CD4-positive, alpha-beta T cell treated with Interleukin-12 subunit alpha and Interleukin-12 subunit beta, for 1 hour (primary cell): ENCODE data around the gene THSD8.
"Not testable (repeated sequence)": the region's sequence is repeated elsewhere in the genome, so short reads cannot be mapped to it uniquely, and the experiment has no call there.

ENCODE experiments used
- DNase-seq: peaks from one replicate; pipeline ENCODE4 v3.0.0-alpha.2; 2020

The THSD8 gene

DNA sequence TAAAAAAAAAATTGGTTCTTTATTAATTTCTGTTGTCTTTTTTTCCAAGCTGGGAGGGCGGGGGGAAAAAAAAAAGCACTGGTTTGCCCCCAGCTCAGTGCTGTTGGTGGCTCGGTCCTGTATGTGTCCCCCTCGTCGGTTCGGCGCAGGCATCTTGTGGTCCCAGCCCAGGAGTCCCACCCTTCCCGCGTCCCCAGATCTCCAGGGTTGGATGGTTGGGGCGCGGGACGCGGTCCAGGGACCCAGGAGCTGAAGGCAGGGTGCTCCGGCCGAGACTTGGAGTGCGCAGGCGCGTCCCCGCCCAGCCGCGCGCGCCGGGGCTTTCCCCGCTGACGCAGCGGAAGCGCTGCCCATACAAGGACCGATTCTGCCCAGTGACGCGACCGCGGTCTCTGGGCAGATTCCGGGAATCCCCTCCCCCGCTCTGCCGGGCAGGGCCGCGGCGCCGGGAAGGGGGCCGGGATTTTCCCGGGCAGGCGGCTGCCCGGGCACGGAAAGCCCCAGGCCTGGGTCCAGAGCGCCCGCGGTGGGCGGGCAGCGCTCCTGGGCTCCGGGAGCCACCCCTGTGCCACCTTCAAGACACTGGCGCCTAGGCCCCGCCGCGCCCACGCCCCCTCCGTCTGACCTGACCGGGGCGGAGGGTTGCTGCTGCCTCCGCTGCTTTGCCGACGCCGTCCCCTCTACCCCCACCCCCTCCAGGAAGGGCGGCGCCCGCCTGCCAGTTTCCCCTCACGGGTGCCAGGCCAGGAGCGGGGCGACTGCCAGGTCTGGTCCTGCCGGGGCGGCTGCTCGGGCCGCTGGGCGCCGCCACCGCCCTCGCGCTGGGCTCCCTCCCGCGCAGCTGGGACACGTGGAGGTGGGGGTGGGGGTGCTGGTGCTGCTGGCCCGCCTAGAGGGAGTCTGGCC, 8.3 kb upstream of the THSD8 start:
- peak; percentile 97 for DNase-seq

DNA sequence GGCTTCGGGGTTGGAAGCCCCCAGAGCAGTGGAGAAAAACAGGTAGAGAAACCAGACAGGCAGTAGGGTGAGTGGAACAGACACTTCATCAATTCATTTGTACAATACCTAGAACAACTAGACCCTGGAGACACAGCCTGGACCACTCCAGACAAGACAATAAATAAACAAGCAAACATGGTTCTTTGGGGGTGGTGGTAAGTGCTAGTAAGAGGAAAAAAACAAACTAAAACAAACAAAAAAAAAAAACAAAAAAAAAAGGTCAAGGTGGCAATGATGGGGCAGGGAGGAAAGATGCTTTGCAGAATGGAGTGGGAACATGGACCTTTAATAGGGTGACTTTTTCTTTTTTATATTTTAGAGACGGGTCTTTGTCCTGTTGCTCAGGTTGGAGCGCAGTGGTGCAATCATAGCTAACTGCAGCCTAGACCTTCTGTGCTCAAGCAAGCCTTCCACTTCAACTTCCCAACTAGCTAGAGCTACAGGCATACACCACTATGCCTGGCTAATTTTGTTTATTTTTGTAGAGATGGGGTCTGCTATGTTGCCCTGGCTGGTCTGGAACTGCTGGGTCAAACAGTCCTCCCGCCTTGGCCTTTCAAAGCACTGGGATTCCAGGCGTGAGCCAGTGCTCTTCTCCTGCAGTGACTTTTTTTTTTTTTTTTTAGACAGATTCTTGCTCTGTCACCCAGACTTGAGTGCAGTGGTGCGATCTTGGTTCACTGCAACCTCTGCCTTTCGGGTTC, 7.5 kb upstream of the THSD8 start:
- no peak for DNase-seq

DNA sequence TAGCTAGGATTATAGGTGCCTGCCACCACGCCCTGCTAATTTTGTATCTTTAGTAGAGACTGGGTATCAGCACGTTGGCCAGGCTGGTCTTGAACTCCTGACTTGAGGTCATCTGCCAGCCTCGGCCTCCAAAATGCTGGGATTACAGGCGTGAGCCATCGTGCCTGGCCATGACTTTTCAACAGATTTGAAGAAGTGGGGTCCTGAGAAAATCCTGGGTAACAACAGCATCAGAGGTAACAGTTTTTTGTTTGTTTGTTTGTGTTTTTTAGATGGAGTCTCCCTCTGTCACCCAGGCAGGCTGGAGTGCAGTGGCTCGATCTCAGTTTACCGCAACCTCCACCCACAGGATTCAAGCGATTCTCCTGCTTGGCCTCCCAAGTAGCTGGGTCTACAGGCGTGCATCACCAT, 6.9 kb upstream of the THSD8 start:
- no peak for DNase-seq

DNA sequence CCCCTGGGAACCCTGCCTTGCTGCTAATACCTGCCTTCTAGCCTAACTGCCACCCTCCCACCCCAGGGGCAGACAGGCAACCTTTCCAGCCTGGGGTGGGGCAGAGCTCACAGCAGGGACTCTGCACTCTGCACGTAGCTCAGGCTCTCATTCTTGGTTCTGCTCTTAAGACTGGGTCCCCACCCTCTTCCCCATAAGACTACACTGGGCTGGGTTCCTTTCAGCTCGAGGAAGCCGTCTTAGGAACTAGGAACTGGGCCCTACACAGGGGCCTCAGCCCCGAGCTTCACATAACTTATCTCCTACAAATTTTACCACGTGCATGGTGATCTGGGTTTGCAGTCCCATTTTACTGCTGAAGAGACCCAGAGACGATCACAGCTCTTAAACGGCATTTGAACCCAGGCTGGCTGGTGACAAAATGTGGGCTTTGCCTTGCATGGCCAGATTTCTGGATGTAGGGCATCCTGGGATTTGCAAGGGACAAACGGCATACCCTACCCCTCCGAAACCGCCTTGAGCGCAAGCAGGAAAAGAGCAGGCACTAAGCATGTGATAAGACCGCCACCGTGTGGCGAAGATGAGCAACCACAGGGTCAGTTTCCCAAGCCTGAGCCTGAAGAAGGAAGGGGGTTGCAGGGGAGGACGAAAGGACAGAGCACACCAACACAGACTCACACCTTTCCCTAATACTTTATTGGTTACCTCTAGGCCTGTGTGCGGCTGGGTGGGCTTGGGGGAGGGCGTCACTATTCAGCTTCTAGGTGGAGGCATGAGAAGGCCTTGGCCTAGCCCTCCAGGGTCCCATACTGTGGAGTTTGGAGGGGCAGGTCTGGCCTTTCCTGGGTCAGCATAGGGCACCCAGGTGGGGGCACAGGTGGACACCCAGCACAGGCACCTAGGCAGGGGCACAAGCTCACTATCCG, 5.5 kb upstream of the THSD8 start:
- DNase-seq: peak; percentile 82

DNA sequence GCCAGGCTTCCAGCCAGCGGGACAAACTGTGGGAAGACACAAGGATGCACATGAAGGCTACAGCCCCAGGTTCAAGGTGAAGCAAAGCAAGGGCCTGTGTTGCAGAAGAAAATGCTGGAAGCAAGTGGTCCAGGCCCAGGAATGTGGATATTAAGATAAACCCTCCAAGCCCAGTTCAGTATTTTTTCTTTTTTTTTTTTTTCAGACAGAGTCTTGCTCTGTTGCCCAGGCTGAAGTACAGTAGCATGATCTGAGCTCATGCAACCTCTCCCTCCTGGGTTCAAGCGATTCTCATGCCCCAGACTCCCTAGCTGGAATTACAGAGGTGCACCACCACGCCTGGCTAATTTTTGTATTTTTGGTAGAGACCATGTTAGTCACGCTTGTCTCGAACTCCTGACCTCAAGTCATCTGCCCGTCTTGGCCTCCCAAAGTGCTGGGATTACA, 4.7 kb upstream of the THSD8 start:
- DNase-seq: no peak

DNA sequence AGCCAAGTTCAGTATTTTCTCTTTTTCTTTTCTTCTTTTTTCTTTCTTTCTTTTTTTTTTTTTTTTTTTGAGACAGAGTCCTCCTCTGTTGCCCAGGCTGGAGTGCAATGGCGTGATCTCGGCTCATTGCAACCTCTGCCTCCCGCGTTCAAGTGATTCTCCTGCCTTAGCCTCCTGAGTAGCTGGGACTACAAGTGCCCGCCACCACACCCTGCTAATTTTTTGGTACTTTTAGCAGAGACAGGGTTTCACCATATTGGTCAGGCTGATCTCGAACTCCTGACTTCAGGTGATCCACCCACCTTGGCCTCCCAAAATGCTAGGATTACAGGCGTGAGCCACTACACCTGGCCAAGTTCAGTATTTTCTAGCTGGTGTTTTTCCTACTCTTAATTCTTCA, 4.3 kb upstream of the THSD8 start:
- DNase-seq: not testable (repeated sequence)

DNA sequence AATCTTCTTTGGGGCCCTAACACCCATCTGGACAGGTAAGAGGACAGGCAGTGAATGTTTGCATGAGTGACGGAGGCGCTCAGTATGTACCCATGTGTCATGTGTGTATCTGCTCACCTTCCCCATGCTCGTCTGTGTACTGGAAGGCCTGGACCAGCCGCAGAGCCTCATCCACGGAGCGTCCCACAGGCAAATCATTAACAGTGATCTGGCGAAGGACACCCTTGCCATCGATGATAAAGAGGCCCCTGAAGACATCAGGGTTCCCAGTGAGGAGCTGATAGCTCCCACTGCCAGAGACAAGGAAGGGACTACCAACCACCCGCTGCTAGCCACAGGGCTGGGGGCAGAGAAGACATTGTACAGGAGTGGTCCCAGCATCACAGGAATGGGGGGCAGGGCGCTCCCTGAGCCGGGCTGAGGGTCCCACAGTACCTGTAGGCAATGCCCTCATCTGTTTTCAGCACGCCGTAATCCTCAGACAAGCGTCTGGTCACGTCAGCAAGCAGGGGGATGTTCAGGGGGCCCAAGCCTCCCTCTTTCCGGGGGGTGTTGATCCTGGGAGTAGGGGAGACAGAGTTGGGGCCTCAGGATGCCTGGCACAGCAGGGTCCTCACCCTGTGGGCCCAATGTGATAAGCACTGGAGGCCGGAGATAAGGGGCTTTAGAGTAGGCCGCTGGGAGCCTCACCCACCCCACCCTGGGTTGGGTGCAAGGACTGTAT, 2.0 kb upstream of the THSD8 start:
- no peak for DNase-seq

DNA sequence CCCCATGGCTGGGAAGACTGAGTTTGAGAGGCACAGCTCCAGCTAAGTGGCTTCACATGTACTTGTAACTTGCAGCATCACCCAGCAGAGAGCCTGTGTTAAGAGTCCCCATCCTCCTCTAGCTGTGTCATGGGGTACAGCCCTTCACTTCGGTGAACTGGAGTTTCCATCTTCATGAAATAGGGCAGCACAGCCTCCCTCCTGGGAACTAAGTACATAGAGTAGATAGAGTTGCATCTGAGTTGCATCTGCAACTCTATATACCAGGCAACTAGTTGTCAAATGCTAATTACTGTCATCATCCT, 1.5 kb upstream of the THSD8 start:
- no peak for DNase-seq

DNA sequence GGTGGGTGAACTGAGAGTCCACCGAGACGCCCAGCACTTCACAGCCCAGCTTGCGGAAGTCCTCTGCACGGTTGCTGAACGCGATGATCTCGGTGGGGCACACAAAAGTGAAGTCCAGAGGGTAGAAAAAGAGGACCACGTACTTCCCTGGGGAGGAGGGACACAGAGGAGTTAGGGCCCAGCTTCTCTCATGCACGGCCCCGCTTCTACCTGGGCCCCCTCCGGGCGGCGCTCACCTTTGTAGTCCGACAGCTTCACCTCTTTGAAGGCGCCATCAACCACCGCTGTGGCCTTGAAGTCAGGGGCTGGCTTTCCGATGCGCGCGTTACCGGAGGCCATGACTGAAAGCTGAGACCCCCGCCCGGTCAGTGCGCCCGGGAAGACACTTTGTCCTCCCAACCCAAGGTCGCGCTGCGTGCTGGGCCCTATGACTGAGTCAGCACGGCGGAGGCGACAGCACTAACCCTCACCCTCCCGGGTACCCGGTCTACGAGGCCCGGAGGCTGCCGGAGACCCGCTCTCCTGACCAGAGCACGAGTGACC, 875 bp upstream of the THSD8 start:
- no peak for DNase-seq

DNA sequence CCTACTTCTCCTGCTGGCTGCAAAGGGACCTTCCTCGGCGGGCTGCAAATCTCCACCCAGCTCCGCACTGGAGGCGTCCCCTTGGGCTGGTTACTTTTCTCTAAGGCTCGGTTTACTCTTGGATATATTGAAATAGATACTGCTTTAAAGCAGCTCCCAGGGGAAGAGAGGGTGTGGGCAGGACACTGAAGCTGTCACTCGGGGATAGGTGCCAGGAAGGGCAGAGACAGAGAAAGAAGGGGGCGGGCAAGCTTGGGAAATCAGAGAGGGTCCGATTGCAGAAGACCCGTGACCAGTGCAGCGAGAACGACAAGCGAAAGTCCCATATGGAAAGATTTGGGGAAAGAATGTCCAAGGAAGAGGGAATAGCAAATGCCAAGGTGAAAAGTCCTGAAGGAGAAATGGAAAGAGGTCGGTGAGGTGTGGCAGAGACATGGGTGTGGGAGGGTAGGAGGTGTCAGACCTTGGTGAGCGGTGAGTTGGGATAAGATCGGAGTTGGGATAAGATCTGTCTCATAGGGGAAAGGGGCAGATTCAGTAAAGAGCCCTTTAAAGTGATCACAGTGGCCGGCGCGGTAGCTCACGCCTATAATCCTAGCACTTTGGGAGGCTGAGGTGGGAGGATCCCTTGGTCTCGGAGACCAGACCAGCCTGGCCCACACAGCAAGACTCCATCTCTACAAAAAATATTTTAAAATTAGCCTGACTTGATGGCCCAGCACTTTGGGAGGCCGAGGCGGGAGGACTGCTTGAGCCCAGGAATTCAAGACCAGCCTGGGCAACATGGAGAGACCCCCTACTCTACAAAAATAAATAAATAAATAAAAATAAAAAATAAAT, 618 bp downstream of the THSD8 start:
- no peak for DNase-seq

DNA sequence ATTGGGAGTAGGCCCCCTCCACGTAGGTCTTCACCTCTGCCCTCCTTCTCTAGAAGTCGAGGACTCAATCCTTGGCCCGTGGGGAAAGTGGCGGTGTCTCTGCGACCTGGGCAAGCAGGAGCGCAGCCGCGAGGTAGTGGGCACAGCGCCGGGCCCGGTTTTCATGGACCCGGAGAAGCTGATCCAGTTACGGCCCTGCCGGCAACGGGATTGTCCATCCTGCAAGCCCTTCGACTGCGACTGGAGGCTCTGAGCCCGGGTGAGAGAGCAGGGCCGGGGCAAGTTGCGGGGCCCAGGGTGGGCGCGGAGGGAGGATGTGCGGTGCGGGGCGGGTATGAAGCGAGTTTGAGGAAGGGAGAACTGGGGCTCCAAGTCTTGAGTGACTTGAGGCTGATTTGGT, 2.2 kb downstream of the THSD8 start:
- DNase-seq: no peak

DNA sequence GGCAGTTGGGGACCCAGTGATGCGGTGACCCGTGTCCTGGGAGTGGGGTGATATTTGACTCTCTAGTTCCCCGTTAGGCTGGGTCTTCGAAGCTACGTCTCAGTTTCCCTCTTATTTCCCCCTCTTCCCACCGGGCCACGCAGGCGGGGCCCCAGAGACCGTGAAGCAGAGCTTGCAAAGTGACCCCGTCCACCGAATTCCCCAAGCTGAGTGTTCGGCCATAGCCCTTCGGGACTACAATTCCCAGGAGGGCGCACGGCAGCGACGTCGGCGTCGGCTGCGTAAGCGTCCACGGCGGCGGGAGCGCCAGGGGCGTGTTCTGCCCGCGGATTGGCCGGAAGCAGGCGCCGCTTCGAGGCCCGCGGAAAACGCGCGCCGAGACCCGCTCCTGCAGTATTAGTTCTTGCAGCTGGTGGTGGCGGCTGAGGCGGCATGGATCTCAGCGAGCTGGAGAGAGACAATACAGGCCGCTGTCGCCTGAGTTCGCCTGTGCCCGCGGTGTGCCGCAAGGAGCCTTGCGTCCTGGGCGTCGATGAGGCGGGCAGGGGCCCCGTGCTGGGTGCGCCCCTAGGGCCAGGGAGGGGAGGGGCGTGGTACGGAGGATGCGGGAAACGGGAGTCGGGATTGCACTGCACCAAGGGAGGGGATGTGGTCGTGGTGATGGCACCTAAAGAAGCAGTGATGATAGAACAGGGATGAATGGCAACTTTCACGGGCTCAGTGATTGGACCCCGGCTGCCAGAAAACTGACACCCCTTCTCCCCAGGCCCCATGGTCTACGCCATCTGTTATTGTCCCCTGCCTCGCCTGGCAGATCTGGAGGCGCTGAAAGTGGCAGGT, 4.6 kb downstream of the THSD8 start, which contains the start of gene RNASEH2A:
RNASEH2A (plus strand) TSS at position 343 of the 840 bp plus-strand sequence; CDS start at position 433, 90 bp downstream.
- DNase-seq: peak; percentile 88

DNA sequence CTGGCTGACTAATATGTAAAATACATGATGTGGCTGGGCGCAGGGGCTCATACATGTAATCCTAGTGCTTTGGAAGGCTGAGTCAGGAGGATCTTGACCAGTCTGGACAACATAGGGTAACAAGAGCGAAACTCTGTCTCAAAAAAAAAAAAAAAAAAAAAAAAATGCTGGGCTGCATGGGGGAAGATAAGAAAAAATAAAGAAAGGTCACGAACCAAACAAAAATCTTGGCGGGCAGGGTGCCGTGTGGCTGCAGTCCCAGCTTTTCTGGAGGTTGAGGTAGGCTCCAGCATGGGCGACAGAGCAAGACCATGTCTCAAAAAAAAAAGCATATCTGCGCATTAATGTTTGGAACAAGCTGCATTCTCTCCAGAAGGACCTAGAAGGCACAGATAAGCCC, 13.2 kb downstream of the THSD8 start:
- no peak for DNase-seq

DNA sequence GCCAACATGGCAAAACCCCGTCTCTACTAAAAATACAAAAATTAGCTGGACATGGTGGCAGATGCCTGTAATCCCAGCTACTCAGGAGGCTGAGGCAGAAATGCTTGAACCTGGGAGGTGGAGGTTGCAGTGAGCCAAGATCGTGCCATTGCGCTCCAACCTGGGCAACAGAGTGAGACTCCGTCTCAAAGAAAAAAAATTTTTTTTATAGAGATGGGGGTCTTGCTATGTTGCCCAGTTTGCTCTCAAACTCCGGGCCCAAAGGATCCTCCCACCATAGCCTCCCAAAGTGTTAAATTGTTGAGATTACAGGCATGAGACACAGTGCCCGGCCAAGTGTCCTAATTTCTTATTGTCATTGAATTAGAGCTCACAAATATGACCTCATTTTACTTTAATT, 15.3 kb downstream of the THSD8 start:
- DNase-seq: not testable (repeated sequence)

DNA sequence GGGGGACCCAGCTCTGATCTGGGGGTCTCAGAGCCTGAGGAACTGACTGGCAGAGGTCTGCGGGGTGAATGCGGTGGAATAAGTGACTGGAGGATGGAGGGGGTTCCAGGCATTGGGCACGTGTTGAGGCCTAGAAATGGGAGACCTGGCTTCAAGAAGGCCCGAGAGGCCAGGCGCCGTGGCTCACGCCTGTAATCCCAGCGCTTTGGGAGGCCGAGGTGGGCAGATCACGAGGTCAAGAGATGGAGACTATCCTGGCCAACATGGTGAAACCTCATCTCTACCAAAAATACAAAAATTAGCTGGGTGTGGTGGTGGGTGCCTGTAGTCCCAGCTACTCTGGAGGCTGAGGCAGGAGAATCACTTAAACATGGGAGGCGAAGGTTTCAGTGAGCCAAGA, 15.9 kb downstream of the THSD8 start:
- not testable (repeated sequence) for DNase-seq

DNA sequence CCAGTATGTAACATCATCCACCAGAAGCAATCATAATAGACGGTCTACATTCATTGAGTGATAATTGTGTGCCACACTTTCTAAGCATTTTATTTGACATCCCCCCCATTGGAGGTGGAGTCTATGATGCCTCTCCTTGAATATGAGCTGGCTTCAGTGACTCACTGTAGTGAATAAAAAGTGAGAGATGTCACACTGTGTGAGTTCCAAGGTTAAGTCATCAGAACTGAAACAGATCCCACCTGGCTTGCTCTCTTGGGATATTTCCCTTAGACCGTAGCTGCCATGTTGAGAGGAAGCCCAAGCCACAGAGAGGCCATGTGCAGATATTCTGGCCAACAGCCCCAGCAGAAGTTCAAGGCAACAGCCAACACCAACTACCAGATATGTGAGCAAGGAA, 19.9 kb downstream of the THSD8 start:
- no peak for DNase-seq

DNA sequence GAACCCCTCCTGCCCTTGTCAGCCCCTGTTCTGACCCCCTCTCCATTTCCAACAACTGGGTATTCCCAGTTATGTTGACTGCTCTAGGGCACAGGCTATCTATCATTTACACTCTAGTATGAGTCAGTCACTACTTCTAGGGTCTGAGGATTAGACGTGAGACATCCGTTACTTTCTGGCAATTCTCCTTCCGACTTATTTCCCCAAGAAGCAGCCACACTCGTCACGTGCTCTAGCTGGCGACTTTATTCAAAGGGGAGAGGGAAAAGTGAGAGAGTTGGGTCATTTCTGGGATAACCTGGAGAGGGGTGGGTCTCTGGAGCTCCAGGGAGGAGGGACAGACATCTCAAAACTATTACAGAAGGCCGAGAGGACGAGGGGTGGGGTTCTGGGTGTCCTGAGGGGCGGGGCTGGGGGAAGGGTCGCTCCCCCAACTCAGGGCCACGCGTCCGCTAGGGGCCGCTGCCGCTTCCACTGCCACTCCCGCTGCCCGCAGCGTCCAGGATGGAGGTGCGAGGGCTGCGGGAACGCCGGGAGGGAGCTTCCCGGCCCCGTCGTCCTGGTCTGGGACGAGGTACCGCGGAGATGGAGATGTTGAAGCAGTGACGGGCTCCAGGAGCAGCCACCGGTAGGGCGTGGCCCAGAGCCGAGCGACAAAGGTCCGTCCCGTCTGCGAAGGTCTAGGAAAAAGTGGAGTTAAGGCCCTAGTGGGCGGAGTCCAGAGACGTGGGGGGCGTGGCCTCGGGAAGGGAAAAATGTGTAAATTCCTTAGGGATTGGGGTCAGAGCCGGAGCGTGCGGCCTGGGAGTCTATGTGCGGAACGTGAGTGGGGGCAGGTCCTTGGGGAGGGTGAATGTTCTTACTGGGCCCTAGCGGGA, 23.6 kb downstream of the THSD8 start:
- no peak for DNase-seq

DNA sequence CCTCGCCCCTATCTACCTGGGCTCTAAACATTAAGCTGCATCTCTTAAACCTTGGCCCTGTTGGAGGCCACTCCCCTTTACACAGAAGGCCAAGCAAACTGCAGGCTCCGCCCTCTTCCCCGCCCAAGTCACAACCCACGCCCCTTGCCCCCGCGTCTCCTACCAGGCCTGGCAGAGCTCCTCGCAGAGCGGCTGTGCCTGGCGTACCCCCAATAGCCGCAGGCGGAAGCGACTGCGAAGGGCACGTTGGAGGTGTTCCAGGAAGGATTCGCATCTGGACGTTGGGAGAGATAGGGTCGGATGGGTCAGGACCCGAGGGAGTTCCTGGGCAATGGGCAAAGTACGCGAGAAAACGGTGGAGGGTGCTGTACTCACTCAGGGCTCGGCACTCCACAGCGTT, 26.6 kb downstream of the THSD8 start:
- DNase-seq: peak; percentile 23

DNA sequence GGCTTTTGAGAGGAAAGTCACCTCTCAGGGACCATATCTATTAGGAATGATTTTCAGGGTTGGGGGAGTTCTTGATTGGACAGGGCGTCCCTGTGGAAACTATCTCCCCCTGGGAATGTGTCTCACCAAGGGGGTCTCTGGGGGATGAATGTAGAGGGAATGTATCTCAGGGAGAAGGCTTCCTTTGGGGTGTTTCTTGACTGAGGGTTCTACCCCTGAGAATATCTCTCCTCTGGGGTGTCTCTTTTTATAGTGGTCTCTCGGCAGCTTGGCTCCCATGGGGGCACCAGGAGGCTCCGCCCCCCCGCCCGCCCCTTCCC, 31.5 kb downstream of the THSD8 start:
- DNase-seq: no peak
